Loucy (cell line): ENCODE results near the gene TNFSF13B.

ENCODE experiments used
- EZH2phosphoT487 ChIP-seq: fragments of 200-600 bp; IDR thresholded peaks from 2 replicates; pipeline ENCODE4 v1.6.1; 2018; ENCODE audit warnings: antibody characterized with exemption, mild to moderate bottlenecking, moderate library complexity, borderline replicate concordance
- TF ChIP-seq, protein P1 (sequence below): fragments of 200-600 bp; sonication (generic); conservative IDR thresholded peaks from 2 replicates; pipeline ENCODE4 v1.5.1; 2014; ENCODE audit warnings: mild to moderate bottlenecking, antibody characterized with exemption, low read length

- TF ChIP-seq, protein P1, sequence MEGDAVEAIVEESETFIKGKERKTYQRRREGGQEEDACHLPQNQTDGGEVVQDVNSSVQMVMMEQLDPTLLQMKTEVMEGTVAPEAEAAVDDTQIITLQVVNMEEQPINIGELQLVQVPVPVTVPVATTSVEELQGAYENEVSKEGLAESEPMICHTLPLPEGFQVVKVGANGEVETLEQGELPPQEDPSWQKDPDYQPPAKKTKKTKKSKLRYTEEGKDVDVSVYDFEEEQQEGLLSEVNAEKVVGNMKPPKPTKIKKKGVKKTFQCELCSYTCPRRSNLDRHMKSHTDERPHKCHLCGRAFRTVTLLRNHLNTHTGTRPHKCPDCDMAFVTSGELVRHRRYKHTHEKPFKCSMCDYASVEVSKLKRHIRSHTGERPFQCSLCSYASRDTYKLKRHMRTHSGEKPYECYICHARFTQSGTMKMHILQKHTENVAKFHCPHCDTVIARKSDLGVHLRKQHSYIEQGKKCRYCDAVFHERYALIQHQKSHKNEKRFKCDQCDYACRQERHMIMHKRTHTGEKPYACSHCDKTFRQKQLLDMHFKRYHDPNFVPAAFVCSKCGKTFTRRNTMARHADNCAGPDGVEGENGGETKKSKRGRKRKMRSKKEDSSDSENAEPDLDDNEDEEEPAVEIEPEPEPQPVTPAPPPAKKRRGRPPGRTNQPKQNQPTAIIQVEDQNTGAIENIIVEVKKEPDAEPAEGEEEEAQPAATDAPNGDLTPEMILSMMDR = peak; percentile 37
- no peak for TF ChIP-seq EZH2phosphoT487
These were observed 49.5 kb upstream of the TNFSF13B start for GRCh38 chr13:108220041-108220440.
